ENCODE results near the gene POLE2. TPM values are rescaled to one million over a fixed set of nuclear protein-coding genes. Genes with fewer than 3 reads are reported as not detected.

The POLE2 gene
- total RNA-seq, 1 experiment from 2014 or later: 24.5 TPM

DNA sequence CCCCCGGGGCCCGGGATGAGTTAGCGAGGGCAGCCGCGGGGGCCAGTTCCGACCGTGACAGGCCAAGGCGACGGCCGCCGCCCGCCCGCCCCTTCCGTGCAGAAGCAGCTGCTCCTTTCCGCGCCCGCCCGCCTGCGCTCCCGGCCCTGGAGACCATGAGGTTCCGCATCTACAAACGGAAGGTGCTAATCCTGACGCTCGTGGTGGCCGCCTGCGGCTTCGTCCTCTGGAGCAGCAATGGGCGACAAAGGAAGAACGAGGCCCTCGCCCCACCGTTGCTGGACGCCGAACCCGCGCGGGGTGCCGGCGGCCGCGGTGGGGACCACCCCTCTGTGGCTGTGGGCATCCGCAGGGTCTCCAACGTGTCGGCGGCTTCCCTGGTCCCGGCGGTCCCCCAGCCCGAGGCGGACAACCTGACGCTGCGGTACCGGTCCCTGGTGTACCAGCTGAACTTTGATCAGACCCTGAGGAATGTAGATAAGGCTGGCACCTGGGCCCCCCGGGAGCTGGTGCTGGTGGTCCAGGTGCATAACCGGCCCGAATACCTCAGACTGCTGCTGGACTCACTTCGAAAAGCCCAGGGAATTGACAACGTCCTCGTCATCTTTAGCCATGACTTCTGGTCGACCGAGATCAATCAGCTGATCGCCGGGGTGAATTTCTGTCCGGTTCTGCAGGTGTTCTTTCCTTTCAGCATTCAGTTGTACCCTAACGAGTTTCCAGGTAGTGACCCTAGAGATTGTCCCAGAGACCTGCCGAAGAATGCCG, 66.7 kb downstream of the POLE2 start:
- no peaks in the 10 kb centered on the region for H3K9me3 ChIP-seq (ENCODE audit: control insufficient read depth in 1 of 2, insufficient read depth in 1 of 2, low read depth in 1 of 2, low read length in 2 of 2)
- intact Hi-C loops (cut with micrococcal nuclease): loop anchor here (5.0 kb wide), 1 partner anchor 496 kb away; the partner anchor contains the start of gene VCPKMT
- POLR2A ChIA-PET: interaction anchor here (0.6 to 2.3 kb wide), 8 partner anchors 9 to 241 kb away, joined by 3 to 17 read pairs (median 6); partner anchors contain the start of genes DNAAF2 and RPS29
- peaks cover 8 to 41% of the 10 kb centered on the region in 2 experiments; a peak in 3 of 4 replicates for H3K4me1 ChIP-seq (ENCODE audit: control insufficient read depth in 1 of 2, insufficient read depth in 2 of 2, low read length in 2 of 2)
- H4K20me1 ChIP-seq (ENCODE audit: insufficient read depth): 0 out of 2 replicates have a peak, but pooled peaks cover 4% of the 10 kb centered on the region
- peak overlapping the region; percentile 86 for H3K27ac ChIP-seq (ENCODE audit: low read depth, low read length)
- H3K9ac ChIP-seq (ENCODE audit: low read length): peak overlapping the region; percentile 94
- no peak for DNase-seq (ENCODE audit: low read depth, low spot score)
- H3K4me3 ChIP-seq (replicated peaks in 1 of 2; ENCODE audit: low read depth in 1 of 2, low read length in 2 of 2): peak overlapping the region; percentile 82 to 96
- peaks cover 73% of the 10 kb centered on the region for H3K79me2 ChIP-seq (ENCODE audit: insufficient read depth, low read length)
- TF ChIP-seq MAX (IDR thresholded peaks at IDR 0.05) (peak; percentile 62), POLR2A (IDR thresholded peaks at IDR 0.05; ENCODE audit: borderline replicate concordance, extremely low read depth, insufficient read depth, insufficient read length) (no peak), ZFX (IDR thresholded peaks at IDR 0.05) (peak; percentile 61; the same call in 1 of the 2 replicates)
- peak overlapping the region; percentile 74 for H3K4me2 ChIP-seq (ENCODE audit: low read length)
- peak; percentile 52 for ATAC-seq
- no peaks in the 10 kb centered on the region for H3K27me3 ChIP-seq (ENCODE audit: insufficient read depth, low read length)
- RAD21 ChIA-PET (ENCODE audit: low non-redundant PET in 1 of 2, low total read pairs in 2 of 2, uncharacterized antibody in 2 of 2, unreplicated experiment in 2 of 2): interaction anchor here in 1 of 2 experiments (0.6 to 2.1 kb wide), 2 partner anchors 13 to 30 kb away, joined by 3 to 5 read pairs; no protein-coding TSS in a partner anchor
- CTCF ChIA-PET: interaction anchor here (1.4 to 1.7 kb wide), 2 partner anchors 13 to 35 kb away, joined by 3 to 12 read pairs; partner anchors contain the start of gene RPS29
- H3K36me3 ChIP-seq (ENCODE audit: control insufficient read depth in 1 of 2, insufficient read depth in 2 of 2, low read length in 2 of 2): peaks cover 17 to 21% of the 10 kb centered on the region in 2 experiments; a peak in 3 of 4 replicates
- BruUV-seq (replicated peaks): no TSS peak
- no peak overlapping the region for H2AFZ ChIP-seq (ENCODE audit: low read depth, low read length, poor library complexity, severe bottlenecking)
- H3K9me2 ChIP-seq (ENCODE audit: insufficient read depth): no peaks in the 10 kb centered on the region

DNA sequence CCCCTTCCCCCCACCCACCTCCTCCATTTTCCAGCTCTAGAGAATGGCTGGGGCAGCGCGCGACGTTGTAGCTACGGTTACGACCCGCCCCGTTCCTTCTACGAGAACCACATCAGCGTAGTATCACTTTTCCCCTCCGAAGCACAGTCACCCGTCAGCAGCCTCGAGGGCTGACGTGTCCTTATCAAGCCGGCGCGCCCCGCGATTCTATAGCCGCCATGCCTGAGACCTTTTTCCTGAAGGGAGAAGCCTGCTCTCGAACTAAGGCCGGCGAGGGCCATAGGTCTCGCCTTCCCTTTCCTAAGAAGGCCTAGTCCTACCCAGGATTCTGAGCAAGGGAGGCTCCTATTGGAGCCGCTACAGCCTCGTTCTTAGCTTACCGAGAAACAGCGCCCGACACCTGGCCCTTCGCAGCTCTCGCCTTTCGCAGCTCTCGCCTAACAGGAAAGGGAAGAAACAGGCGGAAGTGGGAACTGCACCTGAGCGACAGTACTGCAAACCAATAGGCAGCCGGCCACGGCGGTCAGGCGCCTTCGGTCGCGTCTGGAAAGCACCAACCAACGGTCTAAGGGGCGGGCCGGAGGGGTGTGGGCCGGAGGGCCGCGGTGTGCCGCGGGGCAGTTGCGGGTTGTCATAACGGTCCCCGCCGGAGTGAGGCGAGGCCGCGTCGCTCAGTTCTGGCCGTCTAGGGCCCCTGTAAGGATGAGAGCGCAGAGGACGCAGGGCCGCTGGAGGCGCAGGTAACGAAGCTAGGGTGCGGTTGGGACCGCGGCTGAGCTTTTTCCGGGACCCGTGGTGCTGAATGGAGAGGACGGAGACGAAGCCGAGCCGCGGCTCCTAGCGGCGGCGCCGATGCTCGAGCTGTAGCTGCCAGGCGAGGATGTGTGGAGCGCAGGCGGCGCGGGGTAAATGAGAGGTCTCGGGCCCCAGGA, 67.6 kb downstream of the POLE2 start, which contains the start of the genes MGAT2 and RPL36AL:
Gene MGAT2, plus strand, starts transcription at position 618 of the 932 bp plus-strand sequence. CDS start 470 bp downstream, outside the sequence.
Gene RPL36AL, minus strand, starts transcription at position 445 of the 932 bp plus-strand sequence. CDS start 1,522 bp downstream, outside the sequence.
- Histone ChIP-seq H3K9me3 (ENCODE audit: control insufficient read depth in 1 of 2, insufficient read depth in 1 of 2, low read depth in 1 of 2, low read length in 2 of 2) (no peaks in the 10 kb centered on the region), H3K27me3 (ENCODE audit: insufficient read depth, low read length) (no peaks in the 10 kb centered on the region), H3K9me2 (ENCODE audit: insufficient read depth) (no peaks in the 10 kb centered on the region), H4K20me1 (ENCODE audit: insufficient read depth) (0 out of 2 replicates have a peak, but pooled peaks cover 4% of the 10 kb centered on the region), H3K4me3 (replicated peaks in 1 of 2; ENCODE audit: low read depth in 1 of 2, low read length in 2 of 2) (peak within 1 kb of the TSS; percentile 82 to 96), H3K36me3 (ENCODE audit: control insufficient read depth in 1 of 2, insufficient read depth in 2 of 2, low read length in 2 of 2) (peaks cover 15 to 18% of the 10 kb centered on the region in 2 experiments; a peak in 3 of 4 replicates), H2AFZ (ENCODE audit: low read depth, low read length, poor library complexity, severe bottlenecking) (no peak within 1 kb of the TSS), H3K4me1 (ENCODE audit: control insufficient read depth in 1 of 2, insufficient read depth in 2 of 2, low read length in 2 of 2) (peaks cover 8 to 41% of the 10 kb centered on the region in 2 experiments; a peak in 3 of 4 replicates), H3K27ac (ENCODE audit: low read depth, low read length) (peak within 1 kb of the TSS; percentile 86), H3K9ac (ENCODE audit: low read length) (peak within 1 kb of the TSS; percentile 94), H3K79me2 (ENCODE audit: insufficient read depth, low read length) (peaks cover 67% of the 10 kb centered on the region), H3K4me2 (ENCODE audit: low read length) (peak within 1 kb of the TSS; percentile 74)
- ChIA-PET POLR2A (interaction anchor here (0.6 to 2.3 kb wide), 12 partner anchors 9 to 241 kb away, joined by 3 to 17 read pairs (median 6); partner anchors contain the start of genes DNAAF2, LRR1 and RPS29), CTCF (interaction anchor here (0.7 to 1.7 kb wide), 7 partner anchors 12 to 232 kb away, joined by 3 to 12 read pairs (median 3); partner anchors contain the start of genes LRR1, NEMF and RPS29), RAD21 (ENCODE audit: low non-redundant PET in 1 of 2, low total read pairs in 2 of 2, uncharacterized antibody in 2 of 2, unreplicated experiment in 2 of 2) (interaction anchor here (0.7 to 2.1 kb wide), 2 partner anchors 14 to 249 kb away, joined by 3 to 5 read pairs; no protein-coding TSS in a partner anchor)
- BruUV-seq (replicated peaks): no TSS peak
- intact Hi-C loops (cut with micrococcal nuclease): loop anchor here (5.0 kb wide), 1 partner anchor 497 kb away; the partner anchor contains the start of gene VCPKMT
- ATAC-seq (peak; percentile 97), DNase-seq (ENCODE audit: low read depth, low spot score) (peak; percentile 95)
- peak; percentile 80 for TF ChIP-seq ZFX (IDR thresholded peaks at IDR 0.05)
- peak; percentile 39 for TF ChIP-seq MAX (IDR thresholded peaks at IDR 0.05)
- no peak for TF ChIP-seq SRF (IDR thresholded peaks at IDR 0.05; ENCODE audit: low read depth)
- peak; percentile 86 for TF ChIP-seq ELF1 (IDR thresholded peaks at IDR 0.05; ENCODE audit: borderline replicate concordance, low read depth)
- TF ChIP-seq, protein P1, sequence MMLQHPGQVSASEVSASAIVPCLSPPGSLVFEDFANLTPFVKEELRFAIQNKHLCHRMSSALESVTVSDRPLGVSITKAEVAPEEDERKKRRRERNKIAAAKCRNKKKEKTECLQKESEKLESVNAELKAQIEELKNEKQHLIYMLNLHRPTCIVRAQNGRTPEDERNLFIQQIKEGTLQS (IDR thresholded peaks at IDR 0.05): no peak
- TF ChIP-seq CEBPB (IDR thresholded peaks at IDR 0.05; ENCODE audit: low read depth): no peak
- TF ChIP-seq JUND (IDR thresholded peaks at IDR 0.05): no peak
- TF ChIP-seq POLR2A (IDR thresholded peaks at IDR 0.05; ENCODE audit: borderline replicate concordance, extremely low read depth, insufficient read depth, insufficient read length): peak; percentile 88
- peak; percentile 94 for TF ChIP-seq POLR2AphosphoS5 (IDR thresholded peaks at IDR 0.05; ENCODE audit: low read depth, low read length)
- TF ChIP-seq CBX3 (IDR thresholded peaks at IDR 0.05; ENCODE audit: low read depth): peak; percentile 53; the same call in 1 of the 2 replicates
- TF ChIP-seq ZNF274 (IDR thresholded peaks at IDR 0.05; ENCODE audit: low read depth, low read length): no peak
- TF ChIP-seq EGR1 (IDR thresholded peaks at IDR 0.05; ENCODE audit: low read depth): no peak
